Left colon (tissue), 2 donors: ENCODE measurements around the gene ANAPC7. TPM values are rescaled to one million over a fixed set of nuclear protein-coding genes. Genes with fewer than 3 reads are reported as not detected.

Experiments used
- ATAC-seq: fragments of 200-7000 bp; cut with Tn5 transposase; one replicate; pipeline ENCODE4 v1.9.1; 2020; ENCODE audit warnings: mild to moderate bottlenecking, moderate library complexity
- DNase-seq, 2 donors: peaks; one replicate each; pipeline ENCODE4 v3.0.0-alpha.2; 2020
- intact Hi-C, 2 donors: fragments of 100-400 bp; cut with DNase I in 1 of 2; cut with micrococcal nuclease in 1 of 2; formaldehyde crosslinking; loops; one replicate each; pipeline versions ENCODE4 v1.11.2 to v1.14.0; 2022; cut with DNase I, micrococcal nuclease
- total RNA-seq, 2 donors: library from RNA; stranded (reverse); fragmentation: NEBNext Ultra II Directional; extraction: Animal tissue kit (Norgen Biotek cat#: 25700); gene quantifications; one replicate each; pipeline ENCODE4 v1.2.1, GENCODE V29; 2021
- donor health status: DM: no; HTN: no; CAD: no.
- donor health status: DM: yes; HTN: yes; CAD: no.

Gene ANAPC7
- total RNA-seq, 2 donors from 2014 or later, result 27.3 to 31.1 TPM

DNA sequence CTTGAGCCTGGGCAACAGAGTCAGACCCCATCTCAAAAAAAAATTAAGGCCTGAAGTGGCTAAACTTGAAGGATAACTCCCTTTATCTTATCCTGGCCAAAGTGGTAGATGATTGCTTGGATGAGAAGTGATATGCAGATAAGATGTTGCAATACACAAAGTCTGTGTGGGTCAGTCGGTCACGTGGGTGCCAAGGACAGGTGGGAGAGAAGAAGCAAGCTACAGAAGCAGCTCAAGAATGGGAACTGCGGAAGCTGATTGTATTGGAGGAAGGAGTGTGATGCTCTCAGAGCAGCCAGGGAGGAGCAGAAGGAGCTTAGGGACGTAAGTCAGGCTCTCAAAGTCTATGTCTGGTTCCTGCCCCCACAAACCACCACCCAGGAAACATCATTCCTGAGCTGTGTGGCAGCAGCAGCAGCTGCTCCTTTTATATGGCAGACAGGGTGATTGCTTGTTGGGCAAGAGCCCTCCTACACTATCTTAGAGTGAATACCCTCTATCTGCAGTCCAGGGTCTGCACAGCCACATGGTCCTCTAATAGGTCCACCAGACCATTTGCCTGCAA, 67.9 kb downstream of the ANAPC7 start:
- DNase-seq (no peak), ATAC-seq (no peak)
- intact Hi-C loops, result no loop called here

GRCh38 chr12:110333201-110333600, 70.3 kb downstream of the ANAPC7 start:
- no peak for DNase-seq
- ATAC-seq, result no peak
- intact Hi-C loops, result no loop called here

DNA sequence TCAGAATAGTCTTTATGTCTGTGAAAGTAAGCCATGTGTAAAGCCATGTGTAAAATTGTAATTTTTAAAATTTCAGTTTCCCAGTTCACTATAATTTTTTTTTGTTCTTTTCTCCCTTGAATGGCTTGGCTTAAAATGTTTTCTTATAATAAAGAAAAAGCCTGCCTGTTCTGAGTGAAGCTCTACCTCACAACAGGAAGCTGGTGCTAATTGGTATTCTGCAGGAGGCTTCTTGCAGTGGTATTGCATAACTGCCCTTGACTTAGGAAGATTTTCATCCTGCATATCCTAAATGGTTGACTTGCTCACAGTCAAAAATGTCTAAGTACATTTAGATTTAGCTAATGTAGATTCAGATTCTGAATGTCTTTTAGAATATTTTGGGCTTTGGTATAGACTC, 73.0 kb downstream of the ANAPC7 start:
- intact Hi-C loops, result no loop called here
- ATAC-seq (peak; percentile 37), DNase-seq (no peak)

DNA sequence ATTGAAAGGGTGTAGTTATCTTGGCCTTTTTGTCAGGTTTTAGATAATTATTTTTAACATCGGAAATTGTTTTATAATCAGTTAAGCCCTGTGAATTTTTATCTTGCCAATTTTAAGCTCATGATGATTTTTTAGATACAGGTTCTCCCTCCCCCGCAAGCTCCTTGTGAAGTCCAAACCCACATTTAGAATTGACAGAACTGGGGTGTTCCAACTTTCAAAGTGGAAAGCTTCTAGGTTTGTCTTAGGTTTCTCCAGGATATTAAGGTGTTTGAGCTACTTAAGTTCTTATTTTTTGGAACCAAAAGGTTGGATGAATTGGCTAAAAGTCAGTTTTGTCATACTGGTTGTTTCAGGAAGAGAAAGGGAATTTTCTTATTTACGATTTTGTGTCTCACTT, 73.4 kb downstream of the ANAPC7 start:
- ATAC-seq, result no peak

DNA sequence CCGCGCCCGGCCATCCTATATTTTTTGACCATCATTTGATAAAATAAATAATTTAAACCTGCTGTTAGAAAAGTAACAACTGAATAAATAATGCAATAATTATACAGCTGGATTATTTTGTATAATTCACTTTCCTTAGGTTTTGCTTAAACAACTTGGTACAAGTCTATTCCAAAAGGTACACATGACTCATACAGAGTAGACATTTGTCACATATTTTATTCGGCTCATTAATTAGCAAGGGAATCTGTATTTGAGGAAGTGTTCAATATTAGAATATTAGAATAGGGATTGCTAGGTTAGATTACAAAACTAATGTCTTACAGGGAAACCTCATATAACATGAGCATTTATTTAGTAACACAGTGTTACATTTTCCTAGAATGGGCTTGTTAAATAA, 73.8 kb downstream of the ANAPC7 start:
- no peak for ATAC-seq
- intact Hi-C loops, result no loop called here
- DNase-seq, result no peak

More for the DNA sequence above, 73.4 kb downstream of the ANAPC7 start:
- DNase-seq, result no peak
- intact Hi-C loops, result no loop called here

Other genes starting within 250 kb of the ANAPC7 start
- 100 to 1,000 TPM; 248 to 279 TPM for gene ATP2A2, start 122.5 kb downstream of the ANAPC7 start, total RNA-seq
- 100 to 1,000 TPM; 276 to 284 TPM for gene ARPC3, start 46.6 kb upstream of the ANAPC7 start, total RNA-seq
- 10 to 100 TPM in 1 of 2 donors, 1 to 10 TPM in 1; 8.1 to 10.2 TPM for gene GPN3, start 64.5 kb upstream of the ANAPC7 start, total RNA-seq
- gene FAM216A, start 65.1 kb upstream of the ANAPC7 start, total RNA-seq, result 1 to 10 TPM; 1.5 to 1.6 TPM
- 100 to 1,000 TPM in 1 of 2 donors, 10 to 100 TPM in 1; 99.0 to 114 TPM for gene VPS29, start 98.4 kb upstream of the ANAPC7 start, total RNA-seq
- under 1 TPM; 0.25 to 0.37 TPM for gene RAD9B, start 98.6 kb upstream of the ANAPC7 start, total RNA-seq
- gene PPTC7, start 179.6 kb upstream of the ANAPC7 start, total RNA-seq, result 10 to 100 TPM; 30.7 to 32.4 TPM
- 1 to 10 TPM; 8.0 to 9.1 TPM for gene TCTN1, start 210.4 kb upstream of the ANAPC7 start, total RNA-seq